A673 (cell line): ENCODE measurements around the gene VPS8. TPM values are rescaled to one million over a fixed set of nuclear protein-coding genes. Genes with fewer than 3 reads are reported as not detected.
"Not testable (repeated sequence)": the region's sequence is repeated elsewhere in the genome, so short reads cannot be mapped to it uniquely, and the experiment has no call there.

Experiments used
- BruUV-seq: library from RNA; stranded (reverse); fragments of 400-500 nt; replicated peaks from 2 replicates; lab custom pipeline; 2021; lab: Mats Ljungman, UMichigan
- CTCF ChIA-PET: fragments of 300-600 bp; sonication (Branson Sonifier 250); formaldehyde crosslinking; loops from one replicate; lab custom pipeline; 2022; ENCODE audit warnings: antibody characterized with exemption; lab: Charles Lee
- POLR2A ChIA-PET: fragments of 300-600 bp; sonication (Branson Sonifier 250); formaldehyde crosslinking; loops from one replicate; lab custom pipeline; 2022; ENCODE audit warnings: antibody characterized with exemption; ENCODE audit not compliant: low non-redundant PET; lab: Charles Lee
- DNase-seq: peaks from one replicate; pipeline ENCODE4 v3.0.0-alpha.2; 2015; ENCODE audit warnings: low spot score
- H3K27ac ChIP-seq: fragments of 200-600 bp; sonication (generic); 2 replicates; pipeline ENCODE4 v1.5.1; 2016; ENCODE audit warnings: mixed run types, low read depth, mild to moderate bottlenecking, mixed read lengths, antibody characterized with exemption, low read length; ENCODE audit not compliant: poor library complexity, severe bottlenecking
- H3K27me3 ChIP-seq: fragments of 200-600 bp; sonication (generic); replicated peaks from 2 replicates; pipeline ENCODE4 v1.6.1; 2017; ENCODE audit warnings: mixed run types, low read depth, mild to moderate bottlenecking, mixed read lengths, antibody characterized with exemption, low read length; ENCODE audit not compliant: insufficient read depth, poor library complexity
- H3K36me3 ChIP-seq: fragments of 200-600 bp; sonication (generic); 2 replicates; pipeline ENCODE4 v1.6.1; 2016; ENCODE audit warnings: mixed run types, mild to moderate bottlenecking, mixed read lengths, antibody characterized with exemption, low read length; ENCODE audit not compliant: insufficient read depth, poor library complexity, severe bottlenecking
- H3K4me1 ChIP-seq: fragments of 200-600 bp; sonication (generic); 2 replicates; pipeline ENCODE4 v1.6.1; 2017; ENCODE audit warnings: mixed run types, mild to moderate bottlenecking, mixed read lengths, antibody characterized with exemption, low read length; ENCODE audit not compliant: insufficient read depth, poor library complexity, severe bottlenecking
- H3K4me3 ChIP-seq: fragments of 200-600 bp; sonication (generic); 2 replicates; pipeline ENCODE4 v1.5.1; 2016; ENCODE audit warnings: low read depth, mixed run types, mild to moderate bottlenecking, mixed read lengths, low read length; ENCODE audit not compliant: poor library complexity, severe bottlenecking
- H3K9me3 ChIP-seq: fragments of 200-600 bp; sonication (generic); 2 replicates; pipeline ENCODE4 v1.6.1; 2016; ENCODE audit warnings: mixed run types, low read depth, mild to moderate bottlenecking, mixed read lengths, antibody characterized with exemption, low read length; ENCODE audit not compliant: poor library complexity, severe bottlenecking
- EZH2 ChIP-seq: fragments of 200-600 bp; sonication (generic); IDR thresholded peaks from 2 replicates; pipeline ENCODE4 v1.6.1; 2017; ENCODE audit warnings: borderline replicate concordance, low read depth, mild to moderate bottlenecking, mixed read lengths, antibody characterized with exemption, low read length; ENCODE audit not compliant: poor library complexity, severe bottlenecking
- intact Hi-C: fragments of 100-400 bp; cut with micrococcal nuclease; formaldehyde crosslinking; loops from one replicate; pipeline ENCODE4 v1.10.0; 2022; ENCODE audit not compliant: unreplicated experiment
- total RNA-seq: library from RNA; stranded (reverse); gene quantifications from 2 replicates; pipeline ENCODE4 v1.2.3, GENCODE V29; 2021
- TF ChIP-seq, protein P1 (sequence below): fragments of 300-800, 200-600 bp; sonication (generic); conservative IDR thresholded peaks from 2 replicates; pipeline ENCODE4 v1.5.1; 2017; ENCODE audit warnings: low read depth, mild to moderate bottlenecking, antibody characterized with exemption, low read length, moderate library complexity, mixed read lengths

The VPS8 gene
- total RNA-seq, 1 experiment from 2014 or later, result 42.3 TPM

- no TSS peak for BruUV-seq
- Histone ChIP-seq H3K27ac (no peak overlapping the region), H3K4me1 (peaks cover 10% of the 10 kb centered on the region), H3K27me3 (no peaks in the 10 kb centered on the region), H3K9me3 (no peaks in the 10 kb centered on the region), H3K36me3 (no peaks in the 10 kb centered on the region), H3K4me3 (no peak overlapping the region)
- POLR2A ChIA-PET, result no interaction called here
- CTCF ChIA-PET, result interaction anchor here (0.6 kb wide), 1 partner anchor 188 kb away, joined by 3 read pairs; no protein-coding TSS in a partner anchor
- no peak for DNase-seq
- TF ChIP-seq, protein P1, sequence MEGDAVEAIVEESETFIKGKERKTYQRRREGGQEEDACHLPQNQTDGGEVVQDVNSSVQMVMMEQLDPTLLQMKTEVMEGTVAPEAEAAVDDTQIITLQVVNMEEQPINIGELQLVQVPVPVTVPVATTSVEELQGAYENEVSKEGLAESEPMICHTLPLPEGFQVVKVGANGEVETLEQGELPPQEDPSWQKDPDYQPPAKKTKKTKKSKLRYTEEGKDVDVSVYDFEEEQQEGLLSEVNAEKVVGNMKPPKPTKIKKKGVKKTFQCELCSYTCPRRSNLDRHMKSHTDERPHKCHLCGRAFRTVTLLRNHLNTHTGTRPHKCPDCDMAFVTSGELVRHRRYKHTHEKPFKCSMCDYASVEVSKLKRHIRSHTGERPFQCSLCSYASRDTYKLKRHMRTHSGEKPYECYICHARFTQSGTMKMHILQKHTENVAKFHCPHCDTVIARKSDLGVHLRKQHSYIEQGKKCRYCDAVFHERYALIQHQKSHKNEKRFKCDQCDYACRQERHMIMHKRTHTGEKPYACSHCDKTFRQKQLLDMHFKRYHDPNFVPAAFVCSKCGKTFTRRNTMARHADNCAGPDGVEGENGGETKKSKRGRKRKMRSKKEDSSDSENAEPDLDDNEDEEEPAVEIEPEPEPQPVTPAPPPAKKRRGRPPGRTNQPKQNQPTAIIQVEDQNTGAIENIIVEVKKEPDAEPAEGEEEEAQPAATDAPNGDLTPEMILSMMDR, result no peak
- TF ChIP-seq EZH2, result no peak
- intact Hi-C loops, result no loop called here
These were observed 173.6 kb downstream of the VPS8 start for GRCh38 chr3:184985586-184985985.

DNA sequence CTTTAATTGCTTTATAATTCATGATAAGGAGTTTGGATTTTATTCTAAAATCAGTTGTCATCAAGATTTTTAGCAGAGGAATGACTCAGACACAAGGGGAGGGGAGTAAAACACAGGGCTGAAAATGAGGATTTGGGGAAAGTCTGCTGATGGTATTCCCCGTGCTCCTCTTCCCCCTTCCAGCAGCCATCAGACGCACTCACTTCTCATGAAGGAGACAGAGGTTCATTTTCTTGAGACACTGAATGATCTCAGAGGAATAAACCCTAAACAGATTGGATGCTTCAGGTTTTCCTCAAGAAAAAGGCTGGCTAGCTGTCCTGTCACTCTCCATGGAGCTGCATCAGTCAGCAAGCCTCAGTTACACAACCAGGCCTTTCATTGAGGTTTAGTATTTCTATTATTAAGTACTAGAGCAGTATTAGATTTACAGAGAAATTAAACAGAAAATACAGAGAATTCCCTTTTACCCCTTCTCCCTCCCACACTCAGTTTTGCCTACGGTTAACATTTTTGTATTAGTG is 174.5 kb downstream of the VPS8 start:
- peaks cover 10% of the 10 kb centered on the region for H3K4me1 ChIP-seq
- no peaks in the 10 kb centered on the region for H3K36me3 ChIP-seq
- no TSS peak for BruUV-seq
- H3K4me3 ChIP-seq, result no peak overlapping the region
- H3K9me3 ChIP-seq, result no peaks in the 10 kb centered on the region
- TF ChIP-seq EZH2, result no peak
- TF ChIP-seq, protein P1, result no peak
- POLR2A ChIA-PET, result no interaction called here
- no peak overlapping the region for H3K27ac ChIP-seq
- DNase-seq, result no peak
- intact Hi-C loops, result no loop called here
- CTCF ChIA-PET, result no interaction called here
- no peaks in the 10 kb centered on the region for H3K27me3 ChIP-seq

DNA sequence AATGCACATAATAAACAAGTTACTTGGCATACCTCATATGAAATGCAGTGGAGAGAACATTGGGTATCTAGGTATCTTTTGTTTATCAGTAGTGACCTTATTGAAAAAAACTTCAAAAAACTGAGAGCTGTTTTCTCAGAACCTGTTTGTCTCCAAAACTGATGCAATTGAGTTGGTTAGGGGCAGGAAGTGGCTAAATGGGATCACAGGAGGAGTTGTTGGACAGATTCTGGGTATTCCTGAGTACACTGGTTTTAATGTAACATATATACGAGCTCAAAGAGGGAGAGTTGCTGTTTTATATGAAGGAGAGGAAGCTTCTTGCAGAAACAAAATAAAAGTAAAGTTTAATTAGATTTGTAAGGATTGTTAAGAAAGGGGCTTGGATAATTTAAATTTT is 181.4 kb downstream of the VPS8 start:
- no peaks in the 10 kb centered on the region for H3K9me3 ChIP-seq
- no peak overlapping the region for H3K4me3 ChIP-seq
- TF ChIP-seq, protein P1, result no peak
- TF ChIP-seq EZH2, result no peak
- DNase-seq, result no peak
- CTCF ChIA-PET, result no interaction called here
- POLR2A ChIA-PET, result no interaction called here
- H3K36me3 ChIP-seq, result peaks cover 3% of the 10 kb centered on the region
- intact Hi-C loops, result no loop called here
- no peak overlapping the region for H3K27ac ChIP-seq
- no peaks in the 10 kb centered on the region for H3K27me3 ChIP-seq
- H3K4me1 ChIP-seq, result peaks cover 9% of the 10 kb centered on the region
- no TSS peak for BruUV-seq

DNA sequence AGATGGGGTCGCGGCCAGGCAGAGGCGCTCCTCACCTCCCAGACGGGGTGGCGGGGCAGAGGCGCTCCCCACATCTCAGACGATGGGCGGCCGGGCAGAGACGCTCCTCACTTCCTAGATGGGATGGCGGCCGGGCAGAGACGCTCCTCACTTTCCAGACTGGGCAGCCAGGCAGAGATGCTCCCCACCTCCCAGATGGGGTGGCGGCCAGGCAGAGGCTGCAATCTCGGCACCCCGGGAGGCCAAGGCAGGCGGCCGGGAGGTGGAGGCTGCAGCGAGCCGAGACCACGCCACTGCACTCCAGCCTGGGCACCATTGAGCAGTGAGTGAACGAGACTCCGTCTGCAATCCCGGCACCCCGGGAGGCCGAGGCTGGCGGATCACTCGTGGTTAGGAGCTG is 191.9 kb downstream of the VPS8 start:
- H3K27me3 ChIP-seq, DNase-seq, H3K4me1 ChIP-seq, CTCF ChIA-PET, intact Hi-C loops, H3K9me3 ChIP-seq, POLR2A ChIA-PET, H3K27ac ChIP-seq, H3K36me3 ChIP-seq, H3K4me3 ChIP-seq, BruUV-seq: not testable (repeated sequence)
